ENCODE data around the gene USP10. TPM values are rescaled to one million over a fixed set of nuclear protein-coding genes. Genes with fewer than 3 reads are reported as not detected.
"Not testable (repeated sequence)": the region's sequence is repeated elsewhere in the genome, so short reads cannot be mapped to it uniquely, and the experiment has no call there.

The USP10 gene
- polyA plus RNA-seq, 10 donors: 53.1 to 79.2 (median 64.1) TPM

GRCh38 chr16:84672276-84673202 lies 27.3 kb upstream of the USP10 start:
- peak; percentile 28 to 64 (median 47) for DNase-seq

- DNase-seq: no peak
These were observed 26.6 kb upstream of the USP10 start for GRCh38 chr16:84673203-84673535.

- DNase-seq: no peak
These were observed 26.2 kb upstream of the USP10 start for GRCh38 chr16:84673561-84673960.

- DNase-seq: no peak
These were observed 24.4 kb upstream of the USP10 start for GRCh38 chr16:84675423-84675822.

DNA sequence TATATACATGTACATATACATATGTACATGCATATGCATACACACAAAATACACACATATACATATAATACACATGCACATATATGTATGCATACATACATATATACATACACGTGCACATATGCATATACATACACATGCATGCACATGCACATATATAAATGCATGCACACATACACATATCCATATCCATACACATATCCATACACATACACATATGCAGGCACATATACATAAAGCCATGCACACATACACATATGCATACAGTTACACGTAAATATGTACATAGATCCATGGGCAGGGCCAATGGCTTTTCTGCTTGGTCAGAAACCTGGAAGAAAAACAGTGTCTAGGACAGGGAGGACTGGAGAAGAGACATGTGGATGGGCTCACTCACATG lies 23.9 kb upstream of the USP10 start:
- no peak for DNase-seq

DNA sequence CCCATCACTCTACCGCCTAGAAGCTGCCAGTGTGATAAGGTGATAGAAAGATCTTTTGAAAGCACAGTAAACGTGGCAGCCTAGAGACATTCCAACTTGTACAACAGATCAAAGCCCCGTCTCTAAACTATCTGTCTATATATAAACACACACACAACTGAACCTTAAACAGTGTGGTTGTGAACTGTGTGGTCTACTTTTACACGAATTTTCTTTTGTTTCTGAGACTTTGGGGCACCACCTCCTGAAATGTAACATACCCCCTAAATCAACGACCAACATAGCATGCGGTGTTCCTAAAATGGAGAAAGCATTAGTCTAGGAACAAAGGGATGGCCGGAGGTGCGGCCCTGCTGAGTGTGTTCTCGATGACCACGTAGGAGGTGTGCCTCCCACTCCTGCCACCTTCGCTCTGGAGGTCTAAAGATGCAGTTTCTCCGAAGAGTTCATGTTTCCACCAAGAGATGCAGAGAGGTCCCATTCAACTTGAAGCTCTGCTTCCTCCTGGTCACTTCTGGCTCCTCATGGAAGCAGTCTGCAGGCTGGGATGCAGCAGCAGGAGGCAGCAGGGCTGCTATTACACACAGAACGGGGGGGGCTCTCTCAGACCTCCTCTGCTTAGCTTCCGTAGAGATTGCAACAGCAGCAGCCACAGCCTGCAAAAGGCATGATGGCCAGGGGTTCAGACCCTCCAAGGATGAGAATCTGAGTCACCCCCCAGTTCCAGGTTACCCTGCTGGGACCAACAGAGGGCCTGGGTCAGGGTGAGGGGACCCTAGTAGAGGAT lies 22.6 kb upstream of the USP10 start:
- DNase-seq: no peak

DNA sequence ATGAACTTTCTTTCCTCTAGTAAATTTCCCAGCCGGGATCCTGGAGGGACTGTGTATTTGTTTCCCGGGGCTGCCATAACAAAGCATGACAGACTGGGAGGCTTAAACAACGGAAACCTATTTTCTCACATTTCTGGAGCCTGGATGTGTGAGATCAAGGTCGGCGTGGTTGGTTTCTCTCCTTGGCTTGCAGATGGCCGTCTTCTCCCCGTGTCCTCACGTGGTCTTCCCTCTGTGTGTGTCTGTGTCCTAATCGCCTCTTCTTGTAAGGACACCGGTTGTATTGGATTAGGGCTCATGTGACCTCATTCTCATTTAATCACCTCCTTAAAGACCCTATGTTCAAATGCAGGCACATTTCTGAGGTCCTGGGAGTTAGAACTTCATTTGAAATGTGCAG lies 22.0 kb upstream of the USP10 start:
- DNase-seq: no peak

GRCh38 chr16:84678541-84678940 lies 21.3 kb upstream of the USP10 start:
- DNase-seq: no peak

- no peak for DNase-seq
These were observed 19.5 kb upstream of the USP10 start for GRCh38 chr16:84680165-84680842.

DNA sequence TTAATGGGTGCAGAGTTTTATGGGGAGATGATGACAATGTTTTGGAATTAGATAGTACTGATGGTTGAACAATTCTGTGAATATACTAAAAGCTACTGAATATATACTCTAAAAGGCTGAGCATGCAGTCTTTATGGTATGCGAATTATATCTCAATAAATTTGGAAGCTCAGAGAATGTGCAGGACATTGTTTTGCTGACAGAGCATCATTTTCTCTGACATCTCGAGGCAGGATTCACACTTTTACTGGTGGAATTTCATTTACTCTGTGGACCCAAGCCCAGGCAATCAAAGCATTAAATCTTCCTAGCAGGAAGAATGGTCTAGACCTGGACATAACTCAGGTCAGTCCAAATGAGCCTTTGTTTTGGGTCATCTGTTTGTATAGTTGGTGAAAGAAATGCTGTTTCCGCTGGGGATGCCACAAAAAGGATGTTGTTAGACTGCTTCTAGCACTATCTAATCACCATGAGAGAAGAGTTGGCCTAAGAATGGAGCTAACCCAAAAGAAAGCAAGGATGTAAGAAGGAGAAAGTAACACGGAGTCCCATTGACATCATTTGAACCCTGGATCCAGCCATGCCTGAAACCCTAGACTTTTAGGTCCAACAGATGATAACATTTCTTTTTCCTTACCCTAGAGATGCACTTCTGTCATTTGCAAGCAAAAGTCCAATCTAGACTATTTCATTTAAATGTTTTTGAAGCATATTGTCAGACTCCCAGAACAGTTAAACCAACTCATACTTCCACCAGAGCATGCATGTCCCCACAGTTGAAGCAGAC lies 18.8 kb upstream of the USP10 start:
- DNase-seq: no peak

- DNase-seq: no peak
These were observed 15.9 kb upstream of the USP10 start for GRCh38 chr16:84683691-84684591.

DNA sequence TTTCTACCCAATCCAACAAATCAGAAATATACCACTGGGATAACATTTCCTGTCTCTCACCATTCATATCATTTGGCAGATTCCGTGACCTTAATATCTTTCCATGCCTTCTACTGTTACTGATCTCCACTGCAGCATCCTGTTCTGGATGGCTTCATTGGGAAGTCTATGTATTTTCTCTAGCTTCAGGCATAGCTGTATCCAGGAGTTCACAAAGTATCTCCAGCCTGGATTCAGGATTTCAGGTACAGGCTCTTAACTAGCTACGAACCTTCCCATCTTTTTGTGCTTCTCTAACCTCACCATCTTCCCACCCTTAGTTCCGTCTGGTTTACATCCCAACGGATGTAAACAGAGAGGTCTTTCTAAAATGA lies 15.2 kb upstream of the USP10 start:
- no peak for DNase-seq

DNA sequence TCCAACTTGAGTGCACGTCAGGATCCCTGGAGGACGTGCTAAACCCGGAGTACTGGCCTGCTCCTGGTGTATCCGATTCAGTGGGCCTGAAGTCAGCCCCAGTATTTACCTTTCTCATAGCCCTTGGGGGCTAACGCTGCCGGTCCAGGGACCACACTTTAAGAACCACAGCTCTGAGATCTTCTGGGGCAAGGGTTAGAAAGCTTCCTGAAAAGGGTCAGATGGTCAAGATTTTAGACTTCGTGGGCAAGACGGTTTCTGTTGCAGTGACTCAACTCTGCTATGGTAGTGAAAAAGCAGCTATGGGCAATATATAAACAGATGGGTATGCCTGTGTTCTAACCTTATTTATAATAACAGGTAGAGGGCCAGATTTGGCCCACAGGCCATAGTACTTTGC lies 14.6 kb upstream of the USP10 start:
- DNase-seq: no peak

GRCh38 chr16:84686707-84687298 lies 13.0 kb upstream of the USP10 start:
- DNase-seq: no peak

GRCh38 chr16:84687715-84688114 lies 12.1 kb upstream of the USP10 start:
- peak in 1 of 3 donors; percentile 77 for DNase-seq

- DNase-seq: not testable (repeated sequence)
These were observed 11.6 kb upstream of the USP10 start for GRCh38 chr16:84688163-84688562.

DNA sequence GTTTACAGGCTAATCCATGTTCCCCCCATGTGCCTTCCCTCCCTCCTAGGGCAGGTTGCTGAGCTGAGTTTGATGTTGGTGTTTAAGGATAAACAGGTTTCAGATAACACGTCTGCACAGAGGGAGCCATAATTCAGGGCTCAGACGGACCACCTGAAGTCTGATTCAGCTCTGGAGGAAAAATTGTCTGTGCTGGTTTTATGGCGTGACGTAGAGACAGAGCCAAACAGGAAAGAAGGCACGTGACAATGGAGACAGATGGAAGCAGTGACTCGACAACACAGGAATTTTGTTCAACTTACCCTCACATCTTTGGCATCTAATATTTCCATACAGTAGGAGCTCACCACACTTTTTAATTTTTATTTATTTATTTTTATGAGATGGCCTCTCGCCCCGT lies 10.7 kb upstream of the USP10 start:
- DNase-seq: peak in 2 of 3 donors; percentile 31 to 88

DNA sequence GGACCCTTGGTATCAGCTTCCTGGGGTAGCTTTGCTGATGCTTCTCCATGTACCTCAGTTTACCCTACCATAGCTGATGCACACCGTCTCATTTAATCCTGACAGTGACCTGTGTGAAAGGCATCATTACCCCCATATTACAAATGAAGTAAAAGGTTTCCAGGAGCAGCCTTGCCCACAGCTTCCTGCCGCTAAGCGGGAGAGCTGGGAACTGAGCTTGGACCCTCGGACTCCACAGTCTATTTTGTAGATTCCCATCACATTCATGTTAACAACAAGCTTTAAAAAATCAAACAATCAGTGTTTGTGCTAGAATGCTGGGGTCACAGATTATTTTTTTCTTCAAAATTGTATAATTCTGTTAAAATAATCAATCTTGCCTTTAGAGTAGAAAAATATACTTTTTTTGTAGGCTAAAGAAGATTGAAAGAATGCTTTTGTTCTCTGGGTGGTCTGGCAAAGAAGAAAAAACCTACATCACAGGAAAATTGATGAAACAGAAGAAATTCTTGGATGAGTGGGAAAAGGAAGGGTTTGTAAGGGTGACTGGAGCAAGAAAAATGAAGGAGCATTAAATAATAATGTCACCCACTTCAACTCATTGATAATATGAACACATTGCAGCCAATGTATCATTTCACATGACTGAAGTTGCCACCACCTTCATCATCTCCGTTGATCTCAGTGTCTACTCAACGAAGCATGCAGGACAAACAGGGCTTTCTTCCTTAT lies 9.5 kb upstream of the USP10 start:
- no peak for DNase-seq

GRCh38 chr16:84692451-84693214 lies 7.2 kb upstream of the USP10 start:
- no peak for DNase-seq
